GM12873 (cell line): ENCODE results near the gene RTP5.

Experiments used
- TF ChIP-seq, protein P1 (sequence below): IDR thresholded peaks from 2 replicates; pipeline ENCODE4 v1.5.1; 2012; ENCODE audit warnings: low read depth, mild to moderate bottlenecking, moderate library complexity, low read length, control low read depth; ENCODE audit not compliant: insufficient read depth; ENCODE audit errors: missing control alignments

RTP5 gene

DNA sequence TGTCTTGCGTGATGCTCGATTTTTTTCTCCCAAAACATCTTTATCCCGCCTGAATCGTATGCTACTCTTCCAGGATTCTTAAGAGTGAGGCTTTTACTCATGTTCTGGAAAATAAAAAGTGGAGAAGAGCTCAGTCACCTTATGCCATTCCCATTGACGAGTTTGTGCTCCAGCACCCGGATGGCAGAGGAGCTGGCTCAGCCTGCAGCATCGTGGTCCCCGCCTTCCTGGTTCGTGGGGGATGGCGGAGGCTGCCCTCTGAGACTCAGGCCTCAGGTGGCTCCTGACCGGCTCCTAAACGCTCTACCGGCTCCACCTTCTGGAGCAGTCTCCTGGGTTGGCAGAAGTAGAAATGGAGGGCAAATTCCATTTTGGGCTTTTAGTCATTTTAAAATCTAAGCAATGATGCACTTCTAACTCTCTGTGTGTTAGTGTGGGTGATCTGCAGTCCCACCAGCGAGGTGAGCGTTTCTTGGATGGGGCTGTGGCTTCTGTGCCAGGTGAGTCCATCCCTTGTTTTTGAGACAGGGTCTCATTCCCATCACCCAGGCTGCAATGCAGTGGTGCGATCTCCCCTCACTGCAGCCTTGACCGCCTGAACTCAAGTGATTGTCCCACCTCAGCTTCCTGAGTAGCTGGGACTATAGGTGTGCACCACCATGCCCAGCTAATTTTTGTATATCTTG, 27.8 kb downstream of the RTP5 start:
- TF ChIP-seq, protein P1, sequence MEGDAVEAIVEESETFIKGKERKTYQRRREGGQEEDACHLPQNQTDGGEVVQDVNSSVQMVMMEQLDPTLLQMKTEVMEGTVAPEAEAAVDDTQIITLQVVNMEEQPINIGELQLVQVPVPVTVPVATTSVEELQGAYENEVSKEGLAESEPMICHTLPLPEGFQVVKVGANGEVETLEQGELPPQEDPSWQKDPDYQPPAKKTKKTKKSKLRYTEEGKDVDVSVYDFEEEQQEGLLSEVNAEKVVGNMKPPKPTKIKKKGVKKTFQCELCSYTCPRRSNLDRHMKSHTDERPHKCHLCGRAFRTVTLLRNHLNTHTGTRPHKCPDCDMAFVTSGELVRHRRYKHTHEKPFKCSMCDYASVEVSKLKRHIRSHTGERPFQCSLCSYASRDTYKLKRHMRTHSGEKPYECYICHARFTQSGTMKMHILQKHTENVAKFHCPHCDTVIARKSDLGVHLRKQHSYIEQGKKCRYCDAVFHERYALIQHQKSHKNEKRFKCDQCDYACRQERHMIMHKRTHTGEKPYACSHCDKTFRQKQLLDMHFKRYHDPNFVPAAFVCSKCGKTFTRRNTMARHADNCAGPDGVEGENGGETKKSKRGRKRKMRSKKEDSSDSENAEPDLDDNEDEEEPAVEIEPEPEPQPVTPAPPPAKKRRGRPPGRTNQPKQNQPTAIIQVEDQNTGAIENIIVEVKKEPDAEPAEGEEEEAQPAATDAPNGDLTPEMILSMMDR: no peak

DNA sequence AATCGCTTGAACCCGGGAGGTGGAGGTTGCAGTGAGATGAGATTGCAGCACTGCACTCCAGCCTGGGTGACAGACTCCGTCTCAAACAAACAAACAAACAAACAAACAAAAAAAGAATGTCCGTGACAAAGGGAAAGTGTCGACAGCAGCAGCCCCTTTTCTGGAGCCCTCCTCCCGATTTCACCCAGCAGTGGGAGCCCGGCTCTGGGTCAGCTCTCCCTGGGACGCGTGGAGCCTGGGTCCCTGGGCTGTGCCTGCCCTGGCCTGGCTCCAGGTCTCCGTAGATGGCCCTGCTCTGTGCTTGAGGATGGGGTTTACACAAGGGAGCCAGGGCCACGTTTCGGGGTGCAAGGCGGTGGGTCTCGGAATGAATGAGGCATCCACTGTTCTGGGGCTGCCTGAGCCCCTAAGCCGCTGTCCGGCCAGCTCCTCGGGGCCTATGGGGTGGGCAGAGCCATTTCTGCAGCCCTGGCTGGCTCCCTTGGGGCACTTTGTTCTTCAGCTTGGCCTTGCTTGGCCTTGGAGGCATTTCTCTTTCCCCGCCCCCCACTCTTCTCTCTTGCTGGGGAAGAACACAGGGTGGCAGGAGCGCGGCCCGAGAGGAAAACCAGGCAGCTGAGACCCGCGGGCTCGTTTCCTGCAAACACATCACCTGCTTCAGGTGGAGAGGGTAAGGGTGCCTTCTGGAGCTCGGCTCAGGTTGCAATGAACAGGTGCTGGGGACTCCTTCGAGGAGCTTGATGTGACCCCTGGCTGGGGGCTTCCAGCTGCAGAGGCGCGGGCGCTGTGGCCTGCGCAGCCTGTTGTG, 29.1 kb downstream of the RTP5 start:
- TF ChIP-seq, protein P1: no peak

DNA sequence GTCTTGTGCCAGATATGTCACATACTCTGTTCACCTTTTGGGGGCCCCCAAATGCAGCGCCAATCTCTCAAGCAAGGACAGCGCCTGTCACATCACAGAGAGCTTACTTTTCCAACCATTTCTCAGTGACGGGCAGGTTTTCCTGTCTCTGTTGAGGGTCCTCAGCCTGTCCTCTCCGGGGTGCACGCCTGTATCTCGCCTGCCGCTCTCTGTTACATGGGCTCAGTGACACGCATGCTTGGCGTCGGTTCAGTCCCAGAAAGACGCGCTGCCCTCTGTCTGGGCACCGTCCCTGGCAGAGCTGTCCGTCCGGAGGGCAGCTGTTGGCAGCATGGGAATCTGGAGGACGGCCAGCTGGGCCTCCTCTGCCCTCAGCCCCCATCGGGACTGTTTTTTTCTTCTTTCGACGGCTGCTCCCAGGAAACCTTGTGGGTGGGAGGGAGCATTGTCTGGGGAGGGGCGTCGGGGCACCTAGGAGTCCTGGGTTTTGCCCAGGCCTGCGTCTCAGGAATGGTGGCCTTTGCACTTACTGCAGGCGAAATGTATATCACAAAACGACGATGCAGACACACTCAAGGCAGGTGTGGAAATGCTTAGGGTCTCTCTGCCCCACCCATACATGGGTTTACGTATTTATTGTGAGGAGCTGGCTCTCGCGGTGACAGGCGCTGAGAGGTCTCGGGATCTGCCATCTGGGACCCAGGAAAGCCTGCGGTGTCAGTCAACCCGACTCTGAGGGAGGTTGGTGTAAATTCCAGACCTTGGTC, 30.9 kb downstream of the RTP5 start:
- TF ChIP-seq, protein P1: no peak

DNA sequence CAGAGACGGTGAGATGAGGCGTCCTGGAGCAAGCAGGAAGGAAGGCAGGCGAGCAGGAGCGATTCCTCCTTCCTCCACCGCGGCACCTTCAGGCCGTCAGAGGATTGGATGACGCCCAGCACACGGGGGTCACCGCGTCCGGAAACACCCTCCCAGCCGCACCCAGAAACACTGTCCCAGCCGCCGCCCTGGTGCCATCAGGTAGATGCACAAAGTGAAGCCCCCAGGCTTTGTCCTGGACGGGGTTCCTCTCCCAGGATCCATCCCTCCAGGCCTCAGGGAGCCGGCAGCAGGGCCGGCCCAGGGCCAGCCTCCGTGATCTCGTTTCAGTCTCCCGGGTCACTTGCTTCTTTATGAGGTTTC, 31.5 kb downstream of the RTP5 start:
- TF ChIP-seq, protein P1: no peak

DNA sequence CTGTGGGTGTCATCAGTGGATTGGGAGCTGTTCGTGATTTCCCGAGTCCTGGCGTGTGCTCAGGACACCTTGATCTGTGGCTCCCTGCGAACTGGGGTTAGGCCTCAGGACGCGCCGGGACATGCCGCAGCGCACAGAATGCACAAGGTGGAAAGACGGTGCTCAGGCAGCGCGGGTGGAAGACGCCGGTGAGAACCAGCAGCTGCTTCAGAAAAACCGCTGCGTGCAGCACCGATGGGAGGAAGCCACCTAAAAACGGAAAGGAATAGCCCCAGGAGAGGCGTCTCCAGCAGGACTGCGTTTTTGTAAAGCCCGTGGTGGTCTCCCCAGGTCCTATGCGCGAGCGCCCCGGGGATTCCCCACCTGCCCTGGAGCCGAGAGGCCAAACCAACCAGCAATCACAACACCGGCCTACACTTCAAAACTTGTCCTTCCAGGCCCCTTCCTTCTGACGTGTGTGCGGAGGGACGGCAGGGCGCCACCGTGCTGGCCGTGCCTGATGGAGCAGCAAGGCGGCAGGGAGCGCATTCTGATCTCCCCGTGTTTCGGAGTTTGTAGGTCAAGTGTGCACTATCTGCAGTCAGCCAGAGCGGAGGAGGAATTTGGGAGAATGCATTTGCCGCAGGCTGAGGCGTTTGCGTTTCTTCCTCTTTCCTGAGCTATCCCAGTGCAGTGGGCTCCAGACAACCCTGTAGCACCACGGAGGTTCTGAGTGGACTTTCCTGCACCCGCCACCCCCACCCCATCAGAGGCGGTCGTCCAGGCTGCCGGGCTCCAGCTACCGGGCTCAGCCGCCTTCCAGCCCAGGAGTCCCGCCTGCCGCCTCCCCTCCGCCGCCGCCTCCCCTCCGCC, 32.2 kb downstream of the RTP5 start:
- TF ChIP-seq, protein P1: no peak

DNA sequence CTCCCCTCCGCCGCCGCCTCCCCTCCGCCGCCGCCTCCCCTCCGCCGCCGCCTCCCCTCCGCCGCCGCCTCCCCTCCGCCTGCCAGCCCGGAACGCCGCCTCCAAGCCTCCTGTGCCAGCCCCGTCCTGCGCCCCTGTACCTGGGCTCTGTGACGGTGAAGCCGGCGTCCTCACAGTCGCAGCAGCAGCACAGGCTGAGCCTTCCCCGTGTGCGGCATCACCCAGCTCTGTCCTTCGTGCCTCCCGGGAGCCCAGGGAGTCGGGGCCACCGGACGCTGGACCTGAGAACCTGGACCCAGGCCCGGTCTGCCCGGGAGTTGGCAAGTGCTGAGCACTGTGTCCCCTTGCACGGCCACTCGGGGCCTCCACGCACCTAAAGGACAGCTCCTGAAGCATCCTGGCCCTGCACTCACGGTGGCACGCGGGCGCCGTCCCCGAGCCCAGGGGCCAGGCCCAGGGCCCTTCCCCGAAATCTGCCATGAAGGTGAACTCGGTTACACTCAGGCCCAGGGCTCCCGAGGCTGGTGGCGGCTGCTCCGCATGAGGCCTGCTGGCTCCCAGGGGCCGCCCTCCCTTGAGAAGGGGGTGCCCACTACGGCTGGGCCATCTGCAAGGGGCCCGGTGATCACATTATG, 32.9 kb downstream of the RTP5 start:
- TF ChIP-seq, protein P1: no peak
